WTC11 (cell line): Measurements from ENCODE around the gene TRMT2A. TPM values are rescaled to one million over a fixed set of nuclear protein-coding genes. Genes with fewer than 3 reads are reported as not detected.

Source experiments
- ATAC-seq: fragments of 200-7000 bp; cut with Tn5 transposase; 2 replicates; pipeline ENCODE4 v1.10.0; 2021; ENCODE audit warnings: mild to moderate bottlenecking, moderate library complexity
- CTCF ChIA-PET: fragments of 300-600 bp; sonication (Branson Sonifier 250); formaldehyde crosslinking; loops from one replicate; lab custom pipeline; 2021; ENCODE audit warnings: antibody characterized with exemption; lab: Charles Lee
- POLR2A ChIA-PET: fragments of 350-600 bp; sonication (Branson Sonifier 250); formaldehyde crosslinking; loops from one replicate; lab custom pipeline; 2021; ENCODE audit warnings: antibody characterized with exemption; lab: Charles Lee
- DNase-seq: peaks from one replicate; pipeline ENCODE4 v3.0.0; 2021; ENCODE audit warnings: low spot score
- H3K27ac Mint-ChIP-seq: 2 replicates; pipeline ENCODE4 v1.8.0; 2021; ENCODE audit warnings: mixed read lengths
- H3K27me3 Mint-ChIP-seq: 2 replicates; pipeline ENCODE4 v1.8.0; 2021; ENCODE audit warnings: low read depth, mild to moderate bottlenecking, moderate library complexity, mixed read lengths
- H3K36me3 Mint-ChIP-seq: 2 replicates; pipeline ENCODE4 v1.8.0; 2021; ENCODE audit warnings: mixed read lengths
- H3K4me1 Mint-ChIP-seq: 2 replicates; pipeline ENCODE4 v1.8.0; 2022; ENCODE audit warnings: mixed read lengths
- H3K4me3 Mint-ChIP-seq: 2 replicates; pipeline ENCODE4 v1.8.0; 2021; ENCODE audit warnings: mild to moderate bottlenecking, moderate library complexity, mixed read lengths
- H3K9me3 Mint-ChIP-seq: 2 replicates; pipeline ENCODE4 v1.8.0; 2021; ENCODE audit warnings: mixed read lengths
- ATF2 ChIP-seq: sonication (generic); formaldehyde crosslinking; IDR thresholded peaks from 2 replicates; pipeline ENCODE4 v1.8.1; 2022; ENCODE audit warnings: low read depth, missing genetic modification reagents, borderline replicate concordance
- EMX1 ChIP-seq: fragments of 250-450 bp; sonication (Bioruptor Pico); IDR thresholded peaks from 2 replicates; pipeline ENCODE4 v1.8.0; 2021; ENCODE audit warnings: mild to moderate bottlenecking
- GRHL2 ChIP-seq: fragments of 250-450 bp; sonication (Bioruptor Pico); IDR thresholded peaks from 2 replicates; pipeline ENCODE4 v1.8.0; 2022; ENCODE audit warnings: mild to moderate bottlenecking, moderate library complexity; ENCODE audit not compliant: insufficient replicate concordance, severe bottlenecking
- SP1 ChIP-seq: sonication (generic); formaldehyde crosslinking; conservative IDR thresholded peaks from 2 replicates; pipeline ENCODE4 v1.8.1; 2022; ENCODE audit warnings: missing genetic modification reagents
- USF2 ChIP-seq: sonication (generic); formaldehyde crosslinking; IDR thresholded peaks from 2 replicates; pipeline ENCODE4 v1.8.1; 2023; ENCODE audit warnings: mild to moderate bottlenecking, missing genetic modification reagents, moderate library complexity
- ZNF232 ChIP-seq: sonication (generic); formaldehyde crosslinking; IDR thresholded peaks from 2 replicates; pipeline ENCODE4 v1.8.0; 2022; ENCODE audit warnings: mild to moderate bottlenecking, missing genetic modification reagents
- ZSCAN18 ChIP-seq: fragments of 250-450 bp; sonication (Bioruptor Pico); IDR thresholded peaks from 2 replicates; pipeline ENCODE4 v2.1.2; 2022; ENCODE audit warnings: mild to moderate bottlenecking, moderate library complexity
- total RNA-seq: library from RNA; stranded (reverse); gene quantifications from 3 replicates; pipeline ENCODE4 v1.2.3, GENCODE V29; 2021
- TF ChIP-seq, protein P1 (sequence below): sonication (generic); formaldehyde crosslinking; IDR thresholded peaks from 2 replicates; pipeline ENCODE4 v1.8.0; 2022; ENCODE audit warnings: mild to moderate bottlenecking, missing genetic modification reagents
- TF ChIP-seq, protein P2 (sequence below): sonication (generic); formaldehyde crosslinking; IDR thresholded peaks from 2 replicates; pipeline ENCODE4 v1.8.1; 2023; ENCODE audit warnings: mild to moderate bottlenecking, missing genetic modification reagents, borderline replicate concordance
- TF ChIP-seq, protein P3 (sequence below): sonication (generic); formaldehyde crosslinking; IDR thresholded peaks from 2 replicates; pipeline ENCODE4 v1.8.1; 2022; ENCODE audit warnings: low read depth, mild to moderate bottlenecking, moderate library complexity, missing genetic modification reagents, borderline replicate concordance
- TF ChIP-seq, protein P4 (sequence below): fragments of 250-450 bp; sonication (Bioruptor Pico); conservative IDR thresholded peaks from 2 replicates; pipeline ENCODE4 v1.9.0; 2021; ENCODE audit warnings: mild to moderate bottlenecking

The TRMT2A gene
- total RNA-seq, 1 experiment from 2014 or later, result 68.6 TPM

DNA sequence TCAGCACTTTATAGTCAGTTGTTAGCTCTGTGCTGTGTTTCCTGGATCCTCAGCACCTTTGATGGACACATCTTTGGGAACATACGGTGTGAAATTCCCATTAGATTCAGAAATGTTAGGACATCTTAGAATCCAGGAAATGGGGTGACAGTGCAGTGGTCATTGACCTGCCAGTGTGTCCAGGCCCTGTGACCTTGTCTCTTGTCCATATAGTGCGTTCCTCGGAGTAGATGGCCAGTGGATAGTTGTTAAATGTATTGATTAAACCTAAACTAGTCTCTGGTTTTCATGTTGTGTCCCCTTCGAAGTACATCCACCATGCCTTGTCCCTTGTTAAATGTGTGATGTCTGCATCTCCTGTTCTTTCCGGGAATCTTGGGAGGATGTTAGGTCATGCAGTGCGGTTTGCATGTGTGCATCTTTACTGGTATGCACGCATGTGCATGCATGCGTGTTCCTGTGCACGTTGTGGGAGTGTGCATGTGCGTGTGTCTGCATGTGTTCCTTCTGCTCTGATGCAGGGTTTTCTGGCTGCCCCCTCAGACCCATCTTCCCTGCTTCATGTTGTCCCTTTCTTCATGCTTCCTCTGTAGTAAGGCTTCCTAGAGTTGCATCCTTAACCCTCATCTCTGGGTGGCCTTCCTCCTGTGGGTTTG is 33.0 kb downstream of the TRMT2A start:
- no peak for ATAC-seq
- no peak overlapping the region for H3K4me3 Mint-ChIP-seq
- peaks cover 41% of the 10 kb centered on the region for H3K4me1 Mint-ChIP-seq
- ChIA-PET POLR2A (interaction anchor here (1.6 kb wide), 1 partner anchor 17 kb away, joined by 4 read pairs; no protein-coding TSS in a partner anchor), CTCF (interaction anchor here (0.6 to 1.4 kb wide), 9 partner anchors 9 to 125 kb away, joined by 3 to 5 read pairs (median 4); partner anchors contain the start of genes TANGO2 and TRMT2A)
- peaks cover 37% of the 10 kb centered on the region for H3K36me3 Mint-ChIP-seq
- no peaks in the 10 kb centered on the region for H3K9me3 Mint-ChIP-seq
- peak overlapping the region; percentile 95 for H3K27ac Mint-ChIP-seq
- DNase-seq, result no peak
- TF ChIP-seq, protein P1, sequence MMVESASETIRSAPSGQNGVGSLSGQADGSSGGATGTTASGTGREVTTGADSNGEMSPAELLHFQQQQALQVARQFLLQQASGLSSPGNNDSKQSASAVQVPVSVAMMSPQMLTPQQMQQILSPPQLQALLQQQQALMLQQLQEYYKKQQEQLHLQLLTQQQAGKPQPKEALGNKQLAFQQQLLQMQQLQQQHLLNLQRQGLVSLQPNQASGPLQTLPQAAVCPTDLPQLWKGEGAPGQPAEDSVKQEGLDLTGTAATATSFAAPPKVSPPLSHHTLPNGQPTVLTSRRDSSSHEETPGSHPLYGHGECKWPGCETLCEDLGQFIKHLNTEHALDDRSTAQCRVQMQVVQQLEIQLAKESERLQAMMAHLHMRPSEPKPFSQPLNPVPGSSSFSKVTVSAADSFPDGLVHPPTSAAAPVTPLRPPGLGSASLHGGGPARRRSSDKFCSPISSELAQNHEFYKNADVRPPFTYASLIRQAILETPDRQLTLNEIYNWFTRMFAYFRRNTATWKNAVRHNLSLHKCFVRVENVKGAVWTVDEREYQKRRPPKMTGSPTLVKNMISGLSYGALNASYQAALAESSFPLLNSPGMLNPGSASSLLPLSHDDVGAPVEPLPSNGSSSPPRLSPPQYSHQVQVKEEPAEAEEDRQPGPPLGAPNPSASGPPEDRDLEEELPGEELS (CRISPR knock-in tag), result no peak
- TF ChIP-seq USF2 (CRISPR knock-in tag) (no peak), SP1 (no peak), ATF2 (CRISPR knock-in tag) (no peak), ZNF232 (CRISPR knock-in tag) (no peak), GRHL2 (CRISPR knock-in tag) (no peak), EMX1 (CRISPR knock-in tag) (no peak), ZSCAN18 (CRISPR knock-in tag) (no peak)
- TF ChIP-seq, protein P2, sequence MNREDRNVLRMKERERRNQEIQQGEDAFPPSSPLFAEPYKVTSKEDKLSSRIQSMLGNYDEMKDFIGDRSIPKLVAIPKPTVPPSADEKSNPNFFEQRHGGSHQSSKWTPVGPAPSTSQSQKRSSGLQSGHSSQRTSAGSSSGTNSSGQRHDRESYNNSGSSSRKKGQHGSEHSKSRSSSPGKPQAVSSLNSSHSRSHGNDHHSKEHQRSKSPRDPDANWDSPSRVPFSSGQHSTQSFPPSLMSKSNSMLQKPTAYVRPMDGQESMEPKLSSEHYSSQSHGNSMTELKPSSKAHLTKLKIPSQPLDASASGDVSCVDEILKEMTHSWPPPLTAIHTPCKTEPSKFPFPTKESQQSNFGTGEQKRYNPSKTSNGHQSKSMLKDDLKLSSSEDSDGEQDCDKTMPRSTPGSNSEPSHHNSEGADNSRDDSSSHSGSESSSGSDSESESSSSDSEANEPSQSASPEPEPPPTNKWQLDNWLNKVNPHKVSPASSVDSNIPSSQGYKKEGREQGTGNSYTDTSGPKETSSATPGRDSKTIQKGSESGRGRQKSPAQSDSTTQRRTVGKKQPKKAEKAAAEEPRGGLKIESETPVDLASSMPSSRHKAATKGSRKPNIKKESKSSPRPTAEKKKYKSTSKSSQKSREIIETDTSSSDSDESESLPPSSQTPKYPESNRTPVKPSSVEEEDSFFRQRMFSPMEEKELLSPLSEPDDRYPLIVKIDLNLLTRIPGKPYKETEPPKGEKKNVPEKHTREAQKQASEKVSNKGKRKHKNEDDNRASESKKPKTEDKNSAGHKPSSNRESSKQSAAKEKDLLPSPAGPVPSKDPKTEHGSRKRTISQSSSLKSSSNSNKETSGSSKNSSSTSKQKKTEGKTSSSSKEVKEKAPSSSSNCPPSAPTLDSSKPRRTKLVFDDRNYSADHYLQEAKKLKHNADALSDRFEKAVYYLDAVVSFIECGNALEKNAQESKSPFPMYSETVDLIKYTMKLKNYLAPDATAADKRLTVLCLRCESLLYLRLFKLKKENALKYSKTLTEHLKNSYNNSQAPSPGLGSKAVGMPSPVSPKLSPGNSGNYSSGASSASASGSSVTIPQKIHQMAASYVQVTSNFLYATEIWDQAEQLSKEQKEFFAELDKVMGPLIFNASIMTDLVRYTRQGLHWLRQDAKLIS, result no peak
- TF ChIP-seq, protein P3, sequence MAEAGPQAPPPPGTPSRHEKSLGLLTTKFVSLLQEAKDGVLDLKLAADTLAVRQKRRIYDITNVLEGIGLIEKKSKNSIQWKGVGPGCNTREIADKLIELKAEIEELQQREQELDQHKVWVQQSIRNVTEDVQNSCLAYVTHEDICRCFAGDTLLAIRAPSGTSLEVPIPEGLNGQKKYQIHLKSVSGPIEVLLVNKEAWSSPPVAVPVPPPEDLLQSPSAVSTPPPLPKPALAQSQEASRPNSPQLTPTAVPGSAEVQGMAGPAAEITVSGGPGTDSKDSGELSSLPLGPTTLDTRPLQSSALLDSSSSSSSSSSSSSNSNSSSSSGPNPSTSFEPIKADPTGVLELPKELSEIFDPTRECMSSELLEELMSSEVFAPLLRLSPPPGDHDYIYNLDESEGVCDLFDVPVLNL (CRISPR knock-in tag), result no peak
- H3K27me3 Mint-ChIP-seq, result no peaks in the 10 kb centered on the region

DNA sequence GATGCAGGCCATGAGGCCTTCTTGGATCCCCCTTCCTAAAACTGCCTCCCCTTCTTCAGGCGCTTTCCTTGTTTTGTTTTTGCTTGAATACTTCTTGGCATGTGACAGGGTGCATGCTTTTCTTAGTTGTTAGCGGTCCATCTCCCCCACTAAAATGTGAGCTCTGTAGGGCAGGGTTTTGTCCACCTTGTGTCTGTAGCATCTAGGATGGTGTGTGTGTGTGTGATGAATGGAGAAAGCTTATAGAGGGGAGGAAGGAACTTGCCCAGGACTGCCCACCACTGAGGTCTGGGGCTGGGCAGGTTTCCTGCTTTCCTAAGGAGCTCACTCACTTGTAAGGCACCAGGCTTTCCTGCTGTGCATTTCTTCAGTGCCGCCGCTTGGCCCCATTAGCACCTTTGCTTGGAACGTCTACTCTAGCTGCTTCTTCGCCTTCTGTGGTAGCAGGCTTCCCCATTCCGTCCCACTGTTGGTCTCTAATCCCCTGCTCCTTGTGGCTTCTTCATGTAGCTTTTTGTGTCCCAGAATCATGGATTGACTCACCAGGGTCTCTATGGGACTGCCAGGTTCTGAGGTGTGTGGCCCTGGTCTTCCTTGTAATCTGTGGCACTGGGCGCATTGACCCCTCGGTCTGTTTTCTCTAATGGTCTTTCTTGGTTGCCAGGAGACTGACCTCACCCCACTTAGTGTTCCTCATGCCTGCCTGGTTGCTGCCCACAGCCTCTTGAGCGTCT is 33.7 kb downstream of the TRMT2A start:
- ChIA-PET CTCF (interaction anchor here (0.7 to 1.0 kb wide), 2 partner anchors 27 to 34 kb away, joined by 3 to 5 read pairs; partner anchors contain the start of gene TRMT2A), POLR2A (interaction anchor here (1.6 kb wide), 1 partner anchor 17 kb away, joined by 4 read pairs; no protein-coding TSS in a partner anchor)
- Mint-ChIP-seq H3K36me3 (peaks cover 30% of the 10 kb centered on the region), H3K4me3 (peak overlapping the region; percentile 20; the same call in 1 of the 2 replicates), H3K9me3 (no peaks in the 10 kb centered on the region), H3K27me3 (no peaks in the 10 kb centered on the region), H3K27ac (peak overlapping the region; percentile 95), H3K4me1 (peaks cover 41% of the 10 kb centered on the region)
- no peak for ATAC-seq
- TF ChIP-seq, protein P4, sequence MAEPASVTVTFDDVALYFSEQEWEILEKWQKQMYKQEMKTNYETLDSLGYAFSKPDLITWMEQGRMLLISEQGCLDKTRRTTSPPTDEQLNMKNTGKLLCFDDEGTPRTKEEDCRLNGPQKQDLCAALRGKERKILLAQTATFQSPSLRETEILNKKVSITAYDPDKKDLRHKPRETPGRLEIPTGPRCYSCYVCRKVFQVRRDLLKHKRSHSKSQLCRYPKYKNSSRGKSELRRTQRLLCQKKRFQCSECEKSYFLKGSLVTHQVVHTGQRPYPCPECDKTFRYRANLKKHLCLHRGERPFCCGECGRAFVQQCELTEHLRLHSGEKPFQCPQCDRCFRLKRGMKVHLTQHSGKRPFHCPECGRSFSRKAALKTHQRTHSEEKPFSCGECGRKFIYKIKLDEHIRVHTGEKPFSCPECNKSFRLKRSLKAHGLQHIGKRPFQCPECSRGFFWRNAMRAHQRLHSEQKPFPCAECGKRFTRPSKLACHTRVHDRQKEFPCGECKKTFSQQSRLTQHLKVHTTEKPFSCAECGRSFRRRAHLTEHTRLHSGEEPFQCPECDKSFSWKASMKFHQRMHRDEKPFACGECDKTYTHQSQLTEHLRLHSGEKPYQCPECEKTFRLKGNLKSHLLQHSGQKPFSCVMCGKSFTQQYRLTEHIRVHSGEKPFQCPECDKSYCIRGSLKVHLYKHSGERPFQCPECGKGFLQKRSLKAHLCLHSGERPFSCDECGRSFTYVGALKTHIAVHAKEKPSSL (CRISPR knock-in tag), result no peak
- no peak for DNase-seq
